Sigmoid colon (tissue), 7 donors: ENCODE data around the gene SLC16A3. TPM values are rescaled to one million over a fixed set of nuclear protein-coding genes. Genes with fewer than 3 reads are reported as not detected.
"Not testable (repeated sequence)": the region's sequence is repeated elsewhere in the genome, so short reads cannot be mapped to it uniquely, and the experiment has no call there.

Source experiments
- DNase-seq: peaks from one replicate; pipeline ENCODE4 v3.0.0-alpha.2; 2019
- H3K27ac ChIP-seq, 4 donors: fragments of 200-600 bp; sonication (generic); one replicate each; pipeline ENCODE4 v1.5.1; 2016 to 2019; ENCODE audit warnings: mild to moderate bottlenecking in 1 of 4
- H3K27me3 ChIP-seq, 3 donors: fragments of 200-600 bp; sonication (generic); one replicate each; pipeline ENCODE4 v1.5.1; 2019; ENCODE audit warnings: mild to moderate bottlenecking in 1 of 3
- H3K36me3 ChIP-seq, 4 donors: fragments of 200-600 bp; sonication (generic); one replicate each; pipeline ENCODE4 v1.5.1; 2016 to 2019
- H3K4me1 ChIP-seq, 4 donors: fragments of 200-600 bp; sonication (generic); one replicate each; pipeline ENCODE4 v1.5.1; 2017 to 2019
- H3K4me3 ChIP-seq, 4 donors: fragments of 200-600 bp; sonication (generic); one replicate each; pipeline ENCODE4 v1.5.1; 2017 to 2019; ENCODE audit warnings: mild to moderate bottlenecking in 2 of 4, moderate library complexity in 1 of 4
- H3K9me3 ChIP-seq, 4 donors: fragments of 200-600 bp in 3 of 4; sonication (generic) in 3 of 4; one replicate each; pipeline versions ENCODE4 v1.5.1 to v1.6.1; 2013 to 2019
- EP300 ChIP-seq, 4 donors: sonication (generic); formaldehyde crosslinking; IDR thresholded peaks; one replicate each; pipeline ENCODE4 v1.6.1; 2017; ENCODE audit warnings: antibody characterized with exemption in 4 of 4
- POLR2A ChIP-seq, 2 donors: fragments of 450-650 bp; IDR thresholded peaks; one replicate each; pipeline ENCODE4 v1.6.1; 2016; ENCODE audit warnings: antibody characterized with exemption in 2 of 2, mild to moderate bottlenecking in 2 of 2, moderate library complexity in 2 of 2
- POLR2AphosphoS5 ChIP-seq, 4 donors: sonication (generic); formaldehyde crosslinking; IDR thresholded peaks; one replicate each; pipeline ENCODE4 v1.6.1; 2017; ENCODE audit warnings: antibody characterized with exemption in 4 of 4
- WGBS, 2 donors: extraction: QIAGEN DNeasy Blood & Tissue Kit; methylation state at CpG; one replicate each; pipeline ENCODE4 v1.1.7; 2013; 5-methylcytosine and 5-hydroxymethylcytosine counted together
- intact Hi-C: fragments of 100-400 bp; cut with DNase I; formaldehyde crosslinking; loops from one replicate; pipeline ENCODE4 v1.15.1; 2023
- polyA plus RNA-seq, 3 donors: library from polyadenylated mRNA; stranded (reverse); fragments of 200-250 nt; gene quantifications; one replicate each; pipeline ENCODE4 v1.2.3, GENCODE V29; 2013
- total RNA-seq, 4 donors: library from RNA; depleted of rRNA; stranded (reverse); fragments of >200 nt; gene quantifications; one replicate each; pipeline ENCODE4 v1.1.0, GENCODE V29; 2016
- TF ChIP-seq, protein P1 (sequence below), 4 experiments: fragments of 450-650 bp in 3 of 4; fragments of 200-600 bp in 1 of 4; IDR thresholded peaks; one replicate each; pipeline ENCODE4 v1.5.1; 2016 to 2019; ENCODE audit warnings: antibody characterized with exemption in 4 of 4, mild to moderate bottlenecking in 3 of 4, moderate library complexity in 2 of 4
- donor health status: healthy with polysubstance abuse.
- donor health status: Bipolar disorder and iron deficiency.
- donor health status: healthy.

The SLC16A3 gene
- total and polyA plus RNA-seq, 7 donors, result 9.6 to 140 (median 12.6) TPM

GRCh38 chr17:82193050-82193449 lies 35.8 kb upstream of the SLC16A3 start:
- intact Hi-C loops, DNase-seq, H3K27me3 ChIP-seq, H3K9me3 ChIP-seq, H3K4me3 ChIP-seq: not testable (repeated sequence)
- H3K4me1 ChIP-seq, result peaks cover 0 to 43% (median 14%) of the 10 kb centered on the region in 4 donors
- H3K36me3 ChIP-seq, result peaks cover 0 to 64% (median 13%) of the 10 kb centered on the region in 4 donors
- 57 to 78% methylated on average over 6 of the region's 6 CpGs for WGBS, 2 donors
- TF ChIP-seq POLR2AphosphoS5 (IDR thresholded peaks at IDR 0.05), result peak; percentile 38 to 72 (median 66)
- peak in 2 of 4 donors; percentile 30 to 34 for TF ChIP-seq EP300 (IDR thresholded peaks at IDR 0.05)
- H3K27ac ChIP-seq, result peak overlapping the region in 3 of 4 donors; percentile 43 to 70 (median 66)

DNA sequence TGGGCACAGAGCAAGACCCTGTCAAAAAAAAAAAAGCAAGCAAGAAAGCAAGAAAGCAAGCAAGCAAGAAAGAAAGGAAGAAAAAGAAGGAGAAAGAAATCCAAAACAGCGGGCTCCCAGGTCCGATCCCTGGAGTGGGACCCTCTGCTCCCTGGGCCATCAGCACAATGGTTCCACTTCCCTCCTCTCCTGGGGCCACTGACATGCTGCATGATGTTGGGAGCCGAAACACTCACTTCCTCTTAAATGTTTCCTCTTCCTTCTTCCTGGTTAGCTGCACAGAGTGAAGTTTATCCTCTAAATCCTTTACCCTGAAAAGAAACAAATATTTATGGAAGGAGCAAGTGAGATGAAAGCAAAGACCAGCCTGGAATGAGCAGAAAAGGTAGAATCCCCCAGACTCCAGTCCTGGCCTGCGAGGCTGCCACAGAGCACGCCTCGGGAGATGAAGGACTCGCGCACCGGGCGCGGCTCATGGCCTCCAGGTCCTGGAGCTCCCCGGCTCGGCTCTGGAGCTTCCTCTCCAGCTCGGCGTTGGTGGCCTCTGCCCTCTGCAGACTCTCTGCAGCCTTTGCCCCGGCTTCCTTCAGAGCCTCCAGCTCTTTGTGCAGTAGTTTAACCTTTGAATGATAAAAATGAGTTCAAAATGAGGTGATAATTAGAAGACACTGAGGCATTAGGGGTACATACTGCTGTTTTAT lies 35.2 kb upstream of the SLC16A3 start:
- 49 to 72% methylated on average over 16 of the region's 16 CpGs for WGBS, 2 donors
- Histone ChIP-seq H3K4me1 (peaks cover 0 to 43% (median 14%) of the 10 kb centered on the region in 4 donors), H3K9me3 (no peaks in the 10 kb centered on the region), H3K36me3 (peaks cover 0 to 67% (median 15%) of the 10 kb centered on the region in 4 donors), H3K27me3 (no peaks in the 10 kb centered on the region), H3K27ac (peak overlapping the region in 3 of 4 donors; percentile 43 to 70 (median 66)), H3K4me3 (peak overlapping the region in 2 of 4 donors; percentile 5 to 13)
- intact Hi-C loops, result no loop called here
- TF ChIP-seq EP300 (IDR thresholded peaks at IDR 0.05), result no peak
- no peak for TF ChIP-seq POLR2A (IDR thresholded peaks at IDR 0.05)
- TF ChIP-seq POLR2AphosphoS5 (IDR thresholded peaks at IDR 0.05), result no peak
- TF ChIP-seq, protein P1, sequence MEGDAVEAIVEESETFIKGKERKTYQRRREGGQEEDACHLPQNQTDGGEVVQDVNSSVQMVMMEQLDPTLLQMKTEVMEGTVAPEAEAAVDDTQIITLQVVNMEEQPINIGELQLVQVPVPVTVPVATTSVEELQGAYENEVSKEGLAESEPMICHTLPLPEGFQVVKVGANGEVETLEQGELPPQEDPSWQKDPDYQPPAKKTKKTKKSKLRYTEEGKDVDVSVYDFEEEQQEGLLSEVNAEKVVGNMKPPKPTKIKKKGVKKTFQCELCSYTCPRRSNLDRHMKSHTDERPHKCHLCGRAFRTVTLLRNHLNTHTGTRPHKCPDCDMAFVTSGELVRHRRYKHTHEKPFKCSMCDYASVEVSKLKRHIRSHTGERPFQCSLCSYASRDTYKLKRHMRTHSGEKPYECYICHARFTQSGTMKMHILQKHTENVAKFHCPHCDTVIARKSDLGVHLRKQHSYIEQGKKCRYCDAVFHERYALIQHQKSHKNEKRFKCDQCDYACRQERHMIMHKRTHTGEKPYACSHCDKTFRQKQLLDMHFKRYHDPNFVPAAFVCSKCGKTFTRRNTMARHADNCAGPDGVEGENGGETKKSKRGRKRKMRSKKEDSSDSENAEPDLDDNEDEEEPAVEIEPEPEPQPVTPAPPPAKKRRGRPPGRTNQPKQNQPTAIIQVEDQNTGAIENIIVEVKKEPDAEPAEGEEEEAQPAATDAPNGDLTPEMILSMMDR (IDR thresholded peaks at IDR 0.05), result no peak
- no peak for DNase-seq

GRCh38 chr17:82194765-82195164 lies 34.1 kb upstream of the SLC16A3 start:
- no peak for TF ChIP-seq POLR2AphosphoS5 (IDR thresholded peaks at IDR 0.05)
- TF ChIP-seq, protein P1 (IDR thresholded peaks at IDR 0.05), result no peak
- TF ChIP-seq EP300 (IDR thresholded peaks at IDR 0.05), result no peak
- TF ChIP-seq POLR2A (IDR thresholded peaks at IDR 0.05), result no peak
- H3K4me1 ChIP-seq, result peaks cover 0 to 43% (median 14%) of the 10 kb centered on the region in 4 donors
- no peak for DNase-seq
- peak overlapping the region in 2 of 4 donors; percentile 71 to 72 for H3K27ac ChIP-seq
- WGBS, 2 donors, result 97% methylated on average over 16 of the region's 16 CpGs
- peaks cover 0 to 67% (median 15%) of the 10 kb centered on the region in 4 donors for H3K36me3 ChIP-seq
- intact Hi-C loops, result no loop called here
- no peaks in the 10 kb centered on the region for H3K27me3 ChIP-seq
- H3K9me3 ChIP-seq, result no peaks in the 10 kb centered on the region
- no peak overlapping the region for H3K4me3 ChIP-seq

DNA sequence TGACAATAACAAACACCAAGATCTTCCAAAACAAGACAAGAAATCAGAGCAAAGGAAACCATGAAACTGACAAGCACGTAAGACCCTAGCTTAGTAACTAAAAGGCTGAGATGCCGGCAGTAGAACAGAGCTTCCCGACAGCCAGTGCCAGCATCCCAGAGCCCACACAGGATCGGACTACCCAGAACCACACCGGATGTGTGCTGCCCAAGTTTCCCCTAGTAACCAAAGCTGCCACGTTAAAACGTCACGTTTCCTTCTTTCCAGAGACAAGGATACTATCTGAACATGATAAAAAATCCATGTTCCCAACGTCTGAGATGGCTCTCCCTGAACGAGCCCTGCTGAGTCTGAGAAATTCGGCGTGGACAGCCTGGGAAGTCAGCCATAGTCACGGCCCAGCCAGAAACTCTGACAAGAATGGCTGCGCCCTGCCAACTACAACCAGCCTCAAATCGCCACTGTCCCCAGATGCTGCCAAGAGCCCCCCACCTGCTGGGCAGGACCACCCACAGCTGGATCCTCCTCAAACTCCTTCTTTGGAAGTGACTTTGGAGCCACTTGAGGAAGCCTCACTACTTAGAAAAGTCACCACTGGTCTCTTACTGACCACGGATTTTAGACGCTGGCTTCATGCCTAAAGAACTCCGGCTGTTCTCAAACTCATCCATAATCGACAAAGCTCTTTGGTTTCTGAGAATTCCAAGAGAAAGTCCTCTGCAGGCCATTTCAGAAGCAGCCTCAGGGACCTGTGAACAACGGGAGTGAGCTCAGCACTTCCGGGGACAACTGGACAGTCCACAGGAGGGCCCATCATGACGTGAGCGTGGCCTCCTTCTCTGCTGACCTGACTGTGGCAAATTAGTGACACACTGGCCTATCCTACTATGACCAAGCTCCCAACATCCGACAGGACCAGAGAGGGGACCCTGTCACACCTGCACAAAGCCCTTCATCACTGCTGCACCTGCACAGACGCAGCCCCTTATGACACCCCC lies 32.9 kb upstream of the SLC16A3 start:
- WGBS, 2 donors, result 85 to 89% methylated on average over 25 of the region's 25 CpGs

More for the DNA sequence above, 32.9 kb upstream of the SLC16A3 start:
- Histone ChIP-seq H3K36me3 (peaks cover 0 to 67% (median 18%) of the 10 kb centered on the region in 4 donors), H3K9me3 (no peaks in the 10 kb centered on the region), H3K27me3 (no peaks in the 10 kb centered on the region), H3K27ac (peak overlapping the region; percentile 33 to 72 (median 68)), H3K4me3 (no peak overlapping the region), H3K4me1 (peaks cover 0 to 43% (median 14%) of the 10 kb centered on the region in 4 donors)
- DNase-seq, result no peak
- intact Hi-C loops, result no loop called here
- TF ChIP-seq, protein P1 (IDR thresholded peaks at IDR 0.05), result no peak
- TF ChIP-seq EP300 (IDR thresholded peaks at IDR 0.05) (no peak), POLR2A (IDR thresholded peaks at IDR 0.05) (no peak), POLR2AphosphoS5 (IDR thresholded peaks at IDR 0.05) (no peak)
